ENCODE measurements around the gene CRYBA2. TPM values are rescaled to one million over a fixed set of nuclear protein-coding genes. Genes with fewer than 3 reads are reported as not detected.
A peak's percentile ranks its signal among the peaks of the same experiment; 100 is the strongest.

Gene CRYBA2
- total and polyA plus RNA-seq, 2 of the 8 experiments (the other 6 are each of a cell fraction or from before 2014, with no cell fraction given), result not detected

DNA sequence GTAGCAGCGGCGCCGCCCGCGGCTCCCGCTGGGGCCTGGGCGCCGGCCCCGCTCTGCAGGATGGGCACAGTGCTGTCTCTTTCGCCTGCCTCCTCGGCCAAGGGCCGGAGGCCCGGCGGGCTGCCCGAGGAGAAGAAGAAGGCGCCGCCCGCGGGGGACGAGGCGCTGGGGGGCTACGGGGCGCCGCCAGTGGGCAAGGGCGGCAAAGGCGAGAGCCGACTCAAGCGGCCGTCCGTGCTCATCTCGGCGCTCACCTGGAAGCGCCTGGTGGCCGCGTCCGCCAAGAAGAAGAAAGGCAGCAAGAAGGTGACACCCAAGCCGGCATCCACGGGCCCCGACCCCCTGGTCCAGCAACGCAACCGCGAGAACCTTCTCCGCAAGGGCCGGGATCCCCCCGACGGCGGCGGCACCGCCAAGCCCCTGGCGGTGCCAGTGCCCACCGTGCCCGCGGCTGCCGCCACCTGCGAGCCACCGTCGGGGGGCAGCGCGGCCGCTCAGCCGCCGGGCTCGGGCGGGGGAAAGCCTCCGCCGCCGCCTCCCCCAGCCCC is 33.4 kb downstream of the CRYBA2 start:
- POLR2A ChIA-PET (ENCODE audit: partially characterized antibody), result interaction anchor here (1.3 to 1.4 kb wide), 3 partner anchors 9 to 31 kb away, joined by 4 read pairs; no protein-coding TSS in a partner anchor
- peaks cover 12% of the 10 kb centered on the region for H3K23me2 ChIP-seq (ENCODE audit: low read depth, low read length)

More for the DNA sequence above, 33.4 kb downstream of the CRYBA2 start:
- no peak overlapping the region for H4K91ac ChIP-seq (replicated peaks; ENCODE audit: insufficient read length, low read length)
- no peak overlapping the region for H3K56ac ChIP-seq (replicated peaks; ENCODE audit: insufficient read length, low read depth, low read length)
- peaks cover 15 to 33% (median 20%) of the 10 kb centered on the region in 4 experiments for H3K4me1 ChIP-seq (replicated peaks in 1 of 4; ENCODE audit: control insufficient read depth in 3 of 4, insufficient read depth in 4 of 4, low read length in 3 of 4)
- H2AK5ac ChIP-seq (ENCODE audit: low read depth, low read length), result no peak overlapping the region
- H3K14ac ChIP-seq (ENCODE audit: insufficient read length), result no peak overlapping the region
- H2BK20ac ChIP-seq (ENCODE audit: low read length), result no peak overlapping the region
- H4K20me1 ChIP-seq (replicated peaks in 1 of 2; ENCODE audit: control insufficient read depth in 1 of 2, insufficient read depth in 2 of 2, low read length in 2 of 2), result peaks cover 2 to 12% of the 10 kb centered on the region in 2 experiments
- no peak overlapping the region for H2BK5ac ChIP-seq (ENCODE audit: low read depth, low read length)
- no peak overlapping the region for H3K4ac ChIP-seq (replicated peaks; ENCODE audit: insufficient read length, low read depth, low read length)
- H2BK120ac ChIP-seq (replicated peaks; ENCODE audit: low read depth, low read length), result no peak overlapping the region
- H3K27me3 ChIP-seq (replicated peaks in 1 of 4; ENCODE audit: control insufficient read depth in 3 of 4, extremely low read depth in 1 of 4, insufficient read depth in 3 of 4, low read length in 3 of 4), result peaks cover 31 to 66% (median 52%) of the 10 kb centered on the region in 4 experiments
- peak overlapping the region; percentile 34 to 74 (median 64) for H3K4me3 ChIP-seq (ENCODE audit: extremely low read depth in 1 of 4, insufficient read depth in 2 of 4, low read depth in 3 of 4, low read length in 4 of 4)
- DNase-seq (ENCODE audit: low read depth in 1 of 2, low spot score in 2 of 2) (peak in 1 of 2 experiments; percentile 56), FAIRE-seq (no peak)
- H3K4me2 ChIP-seq (ENCODE audit: insufficient read depth in 1 of 2, low read depth in 2 of 2, low read length in 2 of 2), result peak overlapping the region; percentile 84 to 95
- CTCF ChIA-PET (ENCODE audit: partially characterized antibody), result interaction anchor here (0.6 to 6.8 kb wide), 7 partner anchors 24 to 197 kb away, joined by 3 to 50 read pairs (median 3); no protein-coding TSS in a partner anchor
- no peak overlapping the region for H3K9ac ChIP-seq (replicated peaks in 1 of 4; ENCODE audit: extremely low read depth in 1 of 4, low read depth in 3 of 4, low read length in 3 of 4)
- no peak overlapping the region for H3K27ac ChIP-seq (ENCODE audit: low read depth, low read length)
- TF ChIP-seq, protein P1, sequence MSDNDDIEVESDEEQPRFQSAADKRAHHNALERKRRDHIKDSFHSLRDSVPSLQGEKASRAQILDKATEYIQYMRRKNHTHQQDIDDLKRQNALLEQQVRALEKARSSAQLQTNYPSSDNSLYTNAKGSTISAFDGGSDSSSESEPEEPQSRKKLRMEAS (IDR thresholded peaks at IDR 0.05), result 0 out of 2 replicates have a peak, but pooled peaks have one; percentile 4
- TF ChIP-seq SP4 (IDR thresholded peaks at IDR 0.05; ENCODE audit: low read length) (0 out of 2 replicates have a peak, but pooled peaks have one; percentile 3), SRF (IDR thresholded peaks at IDR 0.05; ENCODE audit: low read depth, low read length) (no peak), CEBPB (IDR thresholded peaks at IDR 0.05; ENCODE audit: low read depth, low read length) (no peak), RNF2 (IDR thresholded peaks at IDR 0.05; ENCODE audit: borderline replicate concordance, low read depth, low read length, missing control alignments, poor library complexity, severe bottlenecking) (no peak), EZH2 (IDR thresholded peaks at IDR 0.05; ENCODE audit: low read depth, low read length, severe bottlenecking) (no peak)
- H3K79me1 ChIP-seq (ENCODE audit: low read depth, low read length), result no peaks in the 10 kb centered on the region
- no peak overlapping the region for H3K18ac ChIP-seq (ENCODE audit: extremely low read depth, low read length)
- no peak overlapping the region; the same call in 1 of the 2 replicates for H4K8ac ChIP-seq (ENCODE audit: extremely low read depth, insufficient read depth, low read length)
- H3K36me3 ChIP-seq (ENCODE audit: control insufficient read depth in 2 of 4, insufficient read depth in 4 of 4, low read length in 3 of 4), result peaks cover 0 to 15% (median 0%) of the 10 kb centered on the region in 4 experiments; a peak in 1 of 8 replicates
- H2BK12ac ChIP-seq (ENCODE audit: low read depth, low read length), result no peak overlapping the region
- no peak overlapping the region for H4K5ac ChIP-seq (ENCODE audit: insufficient read length, low read depth, low read length)
- H3K23ac ChIP-seq (ENCODE audit: insufficient read length), result no peak overlapping the region
- H3K79me2 ChIP-seq (ENCODE audit: control insufficient read depth in 1 of 2, insufficient read depth in 2 of 2, low read length in 2 of 2), result no peaks in the 10 kb centered on the region
- H2BK15ac ChIP-seq (ENCODE audit: low read length), result no peak overlapping the region
- H3K9me3 ChIP-seq (ENCODE audit: insufficient read depth in 2 of 2, low read depth in 1 of 2, low read length in 1 of 2), result peaks cover 0 to 2% of the 10 kb centered on the region in 2 experiments; a peak in 1 of 4 replicates
- 4% methylated on average over 53 of the region's 67 CpGs; no CpG with 5 or more reads in 1 of the 2 experiments for WGBS, 2 experiments (ENCODE audit: extremely low coverage in 1 of 2, insufficient coverage in 1 of 2, insufficient read length in 1 of 2, insufficient replicate concordance in 2 of 2, low coverage in 1 of 2, low lambda C conversion rate in 2 of 2, missing lambda C conversion rate in 1 of 2)
- no peak overlapping the region for H2AFZ ChIP-seq (ENCODE audit: low read length)
